H1 (cell line): ENCODE results near the gene PIP5K1C. TPM values are rescaled to one million over a fixed set of nuclear protein-coding genes. Genes with fewer than 3 reads are reported as not detected.
A peak's percentile ranks its signal among the peaks of the same experiment; 100 is the strongest.

ENCODE experiments used
- ATF2 ChIP-seq: IDR thresholded peaks from 2 replicates; pipeline ENCODE4 v1.6.1; 2012; ENCODE audit warnings: low read length, inconsistent platforms
- BCL11A ChIP-seq, 2 experiments: IDR thresholded peaks; one replicate each; pipeline ENCODE4 v1.6.1; 2011; ENCODE audit warnings: low read depth in 2 of 2, low read length in 2 of 2, mild to moderate bottlenecking in 2 of 2
- BRCA1 ChIP-seq: IDR thresholded peaks from 2 replicates; pipeline ENCODE4 v1.6.1; 2012; ENCODE audit warnings: low read depth, low read length, improper control_type of control experiment
- CBX8 ChIP-seq: fragments of 300-800, 300-1000 bp; sonication (generic); IDR thresholded peaks from 2 replicates; pipeline ENCODE4 v1.7.1; 2016; ENCODE audit warnings: low read depth, low read length, borderline replicate concordance
- CTCF ChIP-seq, 3 experiments: IDR thresholded peaks; 1 replicate in 2 of 3; 2 replicates in 1 of 3; pipeline versions ENCODE4 v1.5.1 to v1.6.1; 2011; ENCODE audit warnings: low read length in 3 of 3, mild to moderate bottlenecking in 3 of 3, inconsistent platforms in 2 of 3, low read depth in 1 of 3, moderate library complexity in 1 of 3; ENCODE audit not compliant: insufficient read depth in 1 of 3; ENCODE audit errors: control extremely low read depth in 1 of 3
- EP300 ChIP-seq, 2 experiments: IDR thresholded peaks; 1 replicate in 1 of 2; 2 replicates in 1 of 2; pipeline ENCODE4 v1.6.1; 2011 to 2012; ENCODE audit warnings: low read depth in 2 of 2, low read length in 2 of 2, mild to moderate bottlenecking in 2 of 2, borderline replicate concordance in 1 of 2, inconsistent platforms in 1 of 2, moderate library complexity in 1 of 2
- GABPA ChIP-seq: IDR thresholded peaks from 2 replicates; pipeline ENCODE4 v1.6.1; 2011; ENCODE audit warnings: mild to moderate bottlenecking, low read length, moderate library complexity, borderline replicate concordance; ENCODE audit not compliant: insufficient read depth
- HDAC2 ChIP-seq, 2 experiments: fragments of 300-600 bp in 1 of 2; sonication (generic) in 1 of 2; IDR thresholded peaks; 2 replicates each; pipeline ENCODE4 v1.6.1; 2011 to 2012; ENCODE audit warnings: low read depth in 2 of 2, low read length in 2 of 2, mild to moderate bottlenecking in 2 of 2, moderate library complexity in 2 of 2, borderline replicate concordance in 1 of 2, inconsistent platforms in 1 of 2
- HDAC6 ChIP-seq: IDR thresholded peaks from one replicate; pipeline ENCODE4 v1.7.1; 2012; ENCODE audit warnings: low read depth, mild to moderate bottlenecking, inconsistent platforms, low read length, moderate library complexity
- JUND ChIP-seq: IDR thresholded peaks from 2 replicates; pipeline ENCODE4 v1.6.1; 2011; ENCODE audit warnings: mild to moderate bottlenecking, improper control_type of control experiment, low read length
- KDM4A ChIP-seq: IDR thresholded peaks from one replicate; pipeline ENCODE4 v1.7.1; 2012; ENCODE audit warnings: low read depth, mild to moderate bottlenecking, moderate library complexity, low read length, inconsistent platforms; ENCODE audit not compliant: severe bottlenecking
- KDM5A ChIP-seq: fragments of 200-600 bp; IDR thresholded peaks from 2 replicates; pipeline ENCODE4 v1.7.1; 2012; ENCODE audit warnings: mild to moderate bottlenecking, low read length, inconsistent platforms, mixed read lengths
- RAD21 ChIP-seq, 2 experiments: IDR thresholded peaks in 1 of 2; conservative IDR thresholded peaks in 1 of 2; 2 replicates each; pipeline ENCODE4 v1.6.1; 2011; ENCODE audit warnings: low read depth in 2 of 2, low read length in 2 of 2, improper control_type of control experiment in 1 of 2, inconsistent platforms in 1 of 2, mild to moderate bottlenecking in 1 of 2, moderate library complexity in 1 of 2
- RFX5 ChIP-seq: IDR thresholded peaks from 2 replicates; pipeline ENCODE4 v1.6.1; 2011; ENCODE audit warnings: low read depth, low read length, improper control_type of control experiment, borderline replicate concordance
- SIRT6 ChIP-seq: IDR thresholded peaks from one replicate; pipeline ENCODE4 v1.7.1; 2012; ENCODE audit warnings: low read length, inconsistent platforms
- SP4 ChIP-seq: IDR thresholded peaks from 2 replicates; pipeline ENCODE4 v1.6.1; 2012; ENCODE audit warnings: low read length, inconsistent platforms
- SRF ChIP-seq: IDR thresholded peaks from 2 replicates; pipeline ENCODE4 v1.6.1; 2011; ENCODE audit warnings: mild to moderate bottlenecking, low read depth, low read length, moderate library complexity
- ZNF274 ChIP-seq: IDR thresholded peaks from 2 replicates; pipeline ENCODE4 v1.7.0; 2012; ENCODE audit warnings: low read length, borderline replicate concordance; ENCODE audit errors: extremely low read depth
- polyA plus RNA-seq, 7 experiments: library from polyadenylated mRNA; depleted of rRNA in 3 of 7; stranded (reverse) in 5 of 7; unstranded in 2 of 7; fragments of >200 nt in 5 of 7; fragments of 200-250 nt in 2 of 7; gene quantifications; 1 replicate in 5 of 7; 2 replicates in 1 of 7; 4 replicates in 1 of 7; pipeline versions ENCODE4 v1.2.1 to v1.2.3, GENCODE V29; 2011 to 2013; ENCODE audit warnings: missing spikeins in 2 of 7, mixed read lengths in 2 of 7
- total RNA-seq: library from RNA; stranded (reverse); fragmentation: NEBNext Ultra II Directional; extraction: Animal tissue kit (Norgen Biotek cat#: 25700); gene quantifications from 2 replicates; pipeline ENCODE4 v1.2.1, GENCODE V29; 2021

The PIP5K1C gene
- total and polyA plus RNA-seq, 2 of the 8 experiments (the other 6 are each of a cell fraction or from before 2014, with no cell fraction given), result 10.6 to 32.9 TPM

- TF ChIP-seq CTCF (IDR thresholded peaks at IDR 0.05; ENCODE audit: control extremely low read depth in 1 of 3, insufficient read depth in 1 of 3, low read depth in 1 of 3, low read length in 3 of 3) (no peak), BCL11A (IDR thresholded peaks at IDR 0.05; ENCODE audit: low read depth in 2 of 2, low read length in 2 of 2) (no peak), RFX5 (peak; percentile 79), RAD21 (IDR thresholded peaks at IDR 0.05 in 1 of 2, conservative IDR thresholded peaks at IDR 0.05 in 1 of 2; ENCODE audit: low read depth in 2 of 2, low read length in 2 of 2) (peak in 1 of 2 experiments; percentile 24; a peak in 1 of 4 replicates), BRCA1 (no peak), KDM4A (peak; percentile 67), HDAC6 (no peak), ZNF274 (no peak), EP300 (IDR thresholded peaks at IDR 0.05; ENCODE audit: borderline replicate concordance in 1 of 2, low read depth in 2 of 2, low read length in 2 of 2) (peak in 1 of 2 experiments; percentile 94; a peak in 2 of 3 replicates), ATF2 (peak; percentile 72; the same call in 1 of the 2 replicates), CBX8 (no peak), KDM5A (no peak), SP4 (peak; percentile 77; the same call in 1 of the 2 replicates), JUND (peak; percentile 74), GABPA (peak; percentile 36; the same call in 1 of the 2 replicates), SRF (0 out of 2 replicates have a peak, but pooled peaks have one; percentile 23), SIRT6 (no peak), HDAC2 (IDR thresholded peaks at IDR 0.05; ENCODE audit: borderline replicate concordance in 1 of 2, low read depth in 2 of 2, low read length in 2 of 2) (peak in 1 of 2 experiments; percentile 93; a peak in 2 of 4 replicates)
Measured at GRCh38 chr19:3721131-3721886, 21.0 kb upstream of the PIP5K1C start (continued).
